Fibroblast of skin of scalp (primary cell): Measurements from ENCODE around the gene RPL19.

ENCODE experiments used
- DNase-seq: peaks from one replicate; pipeline ENCODE4 v3.0.0-alpha.2; 2013

Gene RPL19

DNA sequence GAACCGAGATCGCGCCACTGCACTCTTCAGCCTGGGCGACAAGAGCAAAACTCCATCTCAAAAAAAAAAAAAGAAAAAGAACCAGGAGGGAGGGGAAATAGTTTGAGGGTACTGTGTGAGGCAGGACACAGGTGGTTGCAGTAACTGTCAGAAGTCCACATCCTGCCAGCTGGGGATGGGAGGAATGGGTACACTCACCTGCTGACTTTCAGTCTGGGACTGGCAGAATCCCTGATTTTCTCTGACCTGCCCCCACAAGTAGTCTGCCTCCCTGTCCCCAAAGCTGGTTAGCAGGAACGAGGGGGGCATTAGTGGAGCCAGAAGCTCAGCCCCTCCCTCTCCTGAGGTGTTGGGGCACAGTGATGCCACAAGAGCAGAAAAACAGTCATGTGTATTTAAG lies 27.0 kb upstream of the RPL19 start:
- no peak for DNase-seq

GRCh38 chr17:39173526-39174274 lies 26.4 kb upstream of the RPL19 start:
- no peak for DNase-seq

DNA sequence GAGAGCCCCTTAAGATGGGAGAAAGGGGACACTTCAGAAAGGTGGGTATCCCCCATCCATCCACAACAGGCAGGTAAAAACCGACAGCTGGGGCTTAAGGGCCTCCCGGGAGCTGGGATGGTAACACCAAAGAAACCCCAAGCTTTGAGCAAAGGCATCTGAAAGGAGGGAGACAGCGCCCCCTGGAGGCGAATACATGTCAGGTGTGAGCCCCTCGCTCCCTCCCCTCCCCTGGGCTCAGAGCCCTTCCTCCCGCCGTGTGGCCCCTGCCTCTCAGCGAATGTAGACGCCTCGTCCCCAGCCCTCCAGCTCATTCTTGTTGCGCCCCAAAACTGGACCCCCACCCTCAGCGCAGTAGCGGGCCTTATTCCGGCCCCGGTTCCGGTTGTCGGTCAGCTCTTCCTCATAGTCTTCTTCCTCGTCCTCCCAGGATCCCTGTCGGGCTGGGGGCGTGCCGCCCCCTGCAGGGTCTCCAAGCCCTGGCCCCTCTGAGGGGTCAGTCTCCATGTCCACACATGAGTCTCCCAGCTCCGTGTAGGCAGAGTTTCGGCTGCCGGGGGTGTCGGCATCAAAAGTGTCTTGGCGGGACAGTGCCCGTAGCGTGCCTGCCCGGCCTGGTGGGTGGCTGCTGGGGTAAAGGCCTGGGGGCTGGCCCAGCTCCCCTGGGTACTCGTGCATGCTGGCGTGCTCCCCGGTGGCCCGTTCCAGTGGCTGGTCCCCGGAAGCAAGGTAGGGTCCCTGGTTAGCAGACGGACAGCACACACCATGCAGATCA lies 25.0 kb upstream of the RPL19 start:
- DNase-seq = peak; percentile 72

- no peak for DNase-seq
These were observed 24.4 kb upstream of the RPL19 start for GRCh38 chr17:39175695-39176093.

GRCh38 chr17:39177256-39177655 lies 22.8 kb upstream of the RPL19 start:
- DNase-seq = peak; percentile 43

DNA sequence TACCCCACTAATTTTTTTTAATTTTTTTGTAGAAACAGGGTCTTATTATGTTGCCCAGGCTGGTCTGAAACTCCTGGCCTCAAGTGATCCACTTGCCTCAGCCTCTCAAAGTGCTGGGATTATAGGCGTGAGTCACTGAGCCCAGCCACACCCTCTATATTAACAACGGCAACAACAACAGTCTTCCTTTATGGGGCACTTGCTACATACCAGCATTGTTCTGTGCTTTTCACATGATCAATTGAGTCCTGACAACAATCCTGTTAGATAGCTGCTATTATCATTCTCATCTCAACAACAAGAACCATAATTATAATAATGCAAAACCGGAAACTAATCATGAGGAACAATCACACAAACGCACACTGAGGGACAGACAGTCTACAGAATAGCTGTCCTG lies 21.5 kb upstream of the RPL19 start:
- DNase-seq = no peak

DNA sequence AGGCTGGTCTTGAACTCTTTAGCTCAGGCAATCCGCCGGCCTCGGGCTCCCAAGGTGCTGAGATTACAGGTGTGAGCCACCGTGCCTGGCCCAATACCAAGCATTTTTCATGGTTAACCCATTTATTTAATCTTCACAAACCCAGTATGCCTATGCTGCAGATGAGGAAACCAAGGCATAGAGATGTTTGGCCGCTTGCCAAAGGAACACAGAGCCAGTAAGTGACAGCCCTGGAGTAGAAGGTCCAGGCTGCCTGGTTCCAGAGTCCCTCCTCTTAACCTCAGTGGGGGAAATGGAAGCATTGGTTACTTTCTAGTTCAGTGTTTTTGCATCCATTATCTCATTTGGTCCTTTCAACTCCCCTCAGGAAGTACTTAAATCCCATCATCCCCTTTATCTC lies 18.8 kb upstream of the RPL19 start:
- no peak for DNase-seq

DNA sequence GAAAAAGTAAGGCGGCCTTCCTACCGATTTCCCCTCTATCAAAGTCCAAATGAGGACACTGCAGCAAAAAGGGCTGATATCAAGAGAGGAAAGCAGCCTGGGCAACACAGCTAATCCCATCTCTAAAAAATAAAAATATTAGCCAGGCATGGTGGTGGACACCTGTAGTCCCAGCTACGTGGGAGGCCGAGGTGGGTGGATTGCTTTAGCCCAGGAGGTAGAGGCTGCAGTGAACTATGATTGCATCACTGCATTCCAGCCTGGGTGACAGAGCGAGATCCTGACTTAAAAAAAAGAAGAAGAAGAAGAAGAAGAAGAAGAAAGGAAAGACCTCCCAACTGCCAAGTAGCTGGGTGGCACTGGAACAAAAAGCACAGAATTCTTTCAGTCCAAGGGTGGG lies 17.0 kb upstream of the RPL19 start:
- no peak for DNase-seq

DNA sequence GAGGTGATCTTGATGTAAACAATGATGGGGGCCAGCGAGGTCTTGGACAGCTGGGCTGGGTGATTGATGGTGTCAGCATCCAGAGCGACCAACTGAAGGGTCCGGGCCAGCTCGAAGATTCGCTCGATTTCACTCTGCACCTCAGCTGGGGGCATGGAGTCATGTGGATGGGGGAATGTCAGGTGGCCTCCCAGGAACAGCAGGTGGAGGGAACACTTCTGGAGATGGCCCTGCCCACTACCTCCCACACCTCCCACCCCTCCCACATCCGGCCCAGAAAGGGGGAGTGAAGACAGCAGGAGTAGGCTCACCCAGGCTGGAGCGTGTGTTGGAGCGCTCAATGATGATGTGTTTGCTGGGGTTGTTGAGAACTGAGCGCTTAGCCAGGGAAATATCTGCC lies 16.4 kb upstream of the RPL19 start:
- no peak for DNase-seq

DNA sequence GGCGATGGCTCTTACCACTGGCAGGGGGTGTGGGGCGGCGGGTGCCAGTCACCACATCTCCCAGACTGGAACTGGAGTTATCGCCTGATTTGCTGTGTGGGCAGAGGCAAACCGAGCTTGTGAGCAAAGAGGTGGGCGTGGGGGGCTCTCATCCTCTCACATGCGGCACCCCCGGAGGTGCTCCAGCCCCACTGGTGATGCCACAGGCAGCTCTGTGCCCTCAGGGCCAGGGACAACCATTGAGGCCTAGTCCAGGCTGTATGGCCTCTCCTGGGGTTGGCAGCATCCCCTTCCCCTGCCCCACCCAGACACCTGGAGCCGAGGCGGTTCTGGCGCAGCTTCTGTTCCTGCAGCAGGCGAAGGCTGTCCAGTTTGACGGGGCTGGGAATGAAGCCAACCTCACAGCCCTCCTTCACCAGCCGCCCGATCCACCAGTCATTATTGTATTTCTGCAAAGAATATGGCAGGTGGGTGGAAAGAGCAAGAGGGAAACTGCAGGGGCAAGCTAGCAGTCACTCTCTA lies 13.5 kb upstream of the RPL19 start:
- no peak for DNase-seq

DNA sequence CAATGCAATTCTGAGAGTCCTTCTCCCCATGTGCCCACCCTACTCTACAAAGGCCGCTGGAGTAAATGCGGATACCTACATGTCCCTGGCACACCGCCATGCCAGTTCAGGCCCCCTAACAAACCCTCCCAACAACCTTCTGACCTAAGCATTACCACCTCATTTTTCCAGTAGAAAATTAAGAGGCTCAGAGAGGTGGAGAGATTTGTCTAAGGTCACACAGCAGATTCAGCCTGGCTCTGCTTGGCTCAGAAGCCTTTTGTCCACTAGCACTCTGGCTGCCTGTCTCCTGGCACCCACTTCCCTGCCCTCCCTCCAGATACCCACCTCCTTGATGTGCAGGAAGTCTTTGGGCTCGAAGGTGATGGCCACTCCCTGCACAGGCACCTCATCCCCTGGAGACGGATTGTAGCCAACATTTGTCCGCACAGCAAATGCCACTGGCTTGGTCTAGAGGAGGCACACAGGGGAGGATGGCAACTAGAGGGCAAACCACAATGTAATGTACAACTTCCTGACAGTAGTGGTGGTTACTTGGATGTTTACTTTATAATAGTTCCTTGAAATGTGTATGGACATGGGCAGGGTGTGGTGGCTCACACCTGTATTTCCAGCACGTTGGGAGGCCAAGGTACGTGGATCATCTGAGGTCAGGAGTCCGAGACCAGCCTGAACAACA lies 12.8 kb upstream of the RPL19 start:
- DNase-seq = no peak

GRCh38 chr17:39191750-39192510 lies 8.2 kb upstream of the RPL19 start:
- no peak for DNase-seq

- no peak for DNase-seq
These were observed 7.2 kb upstream of the RPL19 start for GRCh38 chr17:39192901-39193300.

GRCh38 chr17:39193346-39193745 lies 6.7 kb upstream of the RPL19 start:
- DNase-seq = no peak

DNA sequence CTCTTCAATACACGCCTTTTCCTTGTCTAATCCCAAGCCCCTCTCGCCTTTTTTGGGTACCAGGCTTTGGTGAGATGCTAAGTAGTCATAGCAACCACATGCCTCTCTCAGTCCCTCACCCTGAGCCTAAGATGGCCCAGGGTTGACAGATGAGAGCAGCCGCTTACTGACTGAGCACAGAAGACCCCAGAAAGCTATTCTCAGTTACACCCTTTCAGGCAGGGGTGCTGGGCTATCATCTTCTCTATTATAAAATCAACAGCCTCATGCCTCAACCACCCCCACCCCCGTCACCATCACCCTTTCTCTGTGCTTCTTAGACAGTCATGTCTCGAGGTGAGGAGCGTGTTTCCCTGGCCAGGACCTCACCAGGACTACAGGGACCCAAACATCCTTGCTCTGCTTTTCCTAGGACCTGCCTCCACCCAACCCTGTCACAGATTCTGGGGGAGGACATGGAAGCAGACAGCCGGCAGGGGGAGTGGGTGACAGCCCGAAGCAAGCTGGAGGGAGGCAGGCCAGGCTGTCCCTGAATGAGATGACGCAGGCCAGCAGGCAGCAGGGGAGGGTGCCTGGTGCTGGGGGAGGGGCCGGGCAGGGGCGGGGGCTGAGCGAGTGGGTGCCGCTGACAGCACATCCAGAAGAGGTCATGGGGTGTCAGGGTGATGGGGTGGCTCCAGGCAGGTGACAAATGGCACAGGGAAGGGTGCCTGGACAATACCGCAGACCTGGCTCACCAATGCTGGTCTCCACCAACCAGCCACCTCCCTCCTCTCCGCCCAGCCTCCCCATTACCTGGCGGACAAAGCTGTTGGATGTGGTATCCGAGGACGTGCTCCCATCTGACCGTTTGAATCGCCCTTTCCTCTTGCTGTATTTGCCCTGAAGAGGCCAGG lies 5.7 kb upstream of the RPL19 start:
- peak; percentile 79 for DNase-seq

DNA sequence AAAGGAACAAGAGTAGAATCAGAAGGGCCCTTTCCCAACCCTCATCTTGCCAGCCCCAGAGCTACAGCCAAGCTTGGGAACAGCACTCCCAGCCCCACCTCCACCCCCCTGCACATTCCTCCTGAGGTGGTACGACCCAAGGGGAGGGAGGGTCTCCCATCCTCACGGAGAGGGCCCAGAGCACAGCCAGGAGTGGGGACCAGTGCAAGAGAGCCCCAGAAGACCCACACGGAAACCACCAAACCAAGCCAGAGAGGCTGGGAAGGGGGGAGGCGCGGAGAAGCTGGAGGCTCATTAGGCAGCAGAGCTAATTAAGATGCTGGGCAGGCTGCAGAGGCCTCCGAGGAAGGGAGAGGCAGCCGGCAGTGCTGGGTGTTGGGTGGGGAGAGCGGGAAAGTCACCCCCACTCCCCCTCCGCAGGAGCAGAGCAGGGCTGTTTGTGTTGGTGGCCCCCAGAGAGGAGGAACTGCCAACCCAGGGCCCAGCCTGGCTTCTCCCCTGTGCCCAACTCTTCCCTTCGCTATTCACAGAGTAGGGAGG lies 5.0 kb upstream of the RPL19 start:
- DNase-seq = no peak

GRCh38 chr17:39195568-39196160 lies 4.4 kb upstream of the RPL19 start:
- DNase-seq = no peak

GRCh38 chr17:39196241-39196807 lies 3.8 kb upstream of the RPL19 start:
- peak; percentile 26 for DNase-seq

- DNase-seq = peak; percentile 39
These were observed 3.2 kb upstream of the RPL19 start for GRCh38 chr17:39196808-39197291.
